ENCODE data around the gene POLD2.

GRCh38 chr7:44143646-44144250, 20.4 kb upstream of the POLD2 start:
- TF ChIP-seq POLR2AphosphoS5 (IDR thresholded peaks at IDR 0.05; ENCODE audit: low read depth, low read length) (no peak), POLR2A (IDR thresholded peaks at IDR 0.05; ENCODE audit: low read depth, low read length) (no peak)
